ENCODE results near the gene LGMN. TPM values are rescaled to one million over a fixed set of nuclear protein-coding genes. Genes with fewer than 3 reads are reported as not detected.

LGMN gene
- total and polyA plus RNA-seq, 2 of the 8 experiments (the other 6 are each of a cell fraction or from before 2014, with no cell fraction given) = 57.4 to 83.4 TPM

DNA sequence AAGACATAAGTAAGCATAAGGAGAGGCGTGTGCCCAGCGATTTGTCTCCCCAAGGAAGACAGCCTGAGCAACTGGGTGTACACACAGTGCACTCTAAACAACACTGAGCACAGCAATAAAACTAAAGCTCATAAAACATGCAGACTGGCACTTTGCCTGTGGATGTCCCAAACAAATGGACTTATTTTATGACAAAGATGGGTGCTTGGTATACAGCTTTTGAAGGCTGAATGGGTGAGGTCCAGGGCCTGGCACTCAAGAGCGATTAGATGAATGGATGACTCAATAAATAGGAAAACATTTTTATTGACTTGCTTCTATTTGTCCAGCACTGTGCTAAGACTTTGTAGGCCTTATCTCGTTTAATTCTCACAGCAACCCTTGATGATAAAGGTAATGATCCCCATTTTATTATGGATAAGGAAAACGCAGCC lies 28.5 kb downstream of the LGMN start:
- 90% methylated on average over 5 of the region's 5 CpGs; no CpG with 5 or more reads in 1 of the 2 experiments for WGBS, 2 experiments (ENCODE audit: extremely low coverage in 1 of 2, insufficient coverage in 1 of 2, insufficient read length in 1 of 2, insufficient replicate concordance in 2 of 2, low coverage in 1 of 2, low lambda C conversion rate in 2 of 2, missing lambda C conversion rate in 1 of 2)
- Histone ChIP-seq H3K79me2 (ENCODE audit: control insufficient read depth in 1 of 2, insufficient read depth in 2 of 2, low read length in 2 of 2) (no peaks in the 10 kb centered on the region), H2AFZ (ENCODE audit: low read length) (no peak overlapping the region), H3K18ac (ENCODE audit: extremely low read depth, low read length) (no peak overlapping the region), H2BK20ac (ENCODE audit: low read length) (no peak overlapping the region), H3K23ac (ENCODE audit: insufficient read length) (no peak overlapping the region), H4K5ac (ENCODE audit: insufficient read length, low read depth, low read length) (no peak overlapping the region), H3K4me1 (replicated peaks in 1 of 4; ENCODE audit: control insufficient read depth in 3 of 4, insufficient read depth in 4 of 4, low read length in 3 of 4) (no peaks in the 10 kb centered on the region), H2BK12ac (ENCODE audit: low read depth, low read length) (no peak overlapping the region), H3K14ac (ENCODE audit: insufficient read length) (no peak overlapping the region), H2AK5ac (ENCODE audit: low read depth, low read length) (no peak overlapping the region), H3K4me3 (ENCODE audit: extremely low read depth in 1 of 4, insufficient read depth in 2 of 4, low read depth in 3 of 4, low read length in 4 of 4) (no peak overlapping the region), H3K36me3 (ENCODE audit: control insufficient read depth in 2 of 4, insufficient read depth in 4 of 4, low read length in 3 of 4) (peaks cover 0 to 3% (median 0%) of the 10 kb centered on the region in 4 experiments; a peak in 1 of 8 replicates), H2BK5ac (ENCODE audit: low read depth, low read length) (no peak overlapping the region), H4K20me1 (replicated peaks in 1 of 2; ENCODE audit: control insufficient read depth in 1 of 2, insufficient read depth in 2 of 2, low read length in 2 of 2) (peaks cover 2% of the 10 kb centered on the region in 2 experiments), H3K79me1 (ENCODE audit: low read depth, low read length) (no peaks in the 10 kb centered on the region; the same call in 1 of the 2 replicates), H3K9me3 (ENCODE audit: insufficient read depth in 2 of 2, low read depth in 1 of 2, low read length in 1 of 2) (no peaks in the 10 kb centered on the region), H4K8ac (ENCODE audit: extremely low read depth, insufficient read depth, low read length) (no peak overlapping the region), H3K9ac (replicated peaks in 1 of 4; ENCODE audit: extremely low read depth in 1 of 4, low read depth in 3 of 4, low read length in 3 of 4) (no peak overlapping the region), H3K27ac (ENCODE audit: low read depth, low read length) (no peak overlapping the region), H3K27me3 (replicated peaks in 1 of 4; ENCODE audit: control insufficient read depth in 3 of 4, extremely low read depth in 1 of 4, insufficient read depth in 3 of 4, low read length in 3 of 4) (no peaks in the 10 kb centered on the region; a peak in 1 of 7 replicates), H2BK15ac (ENCODE audit: low read length) (no peak overlapping the region), H2BK120ac (replicated peaks; ENCODE audit: low read depth, low read length) (no peak overlapping the region), H3K56ac (replicated peaks; ENCODE audit: insufficient read length, low read depth, low read length) (no peak overlapping the region), H3K4me2 (ENCODE audit: insufficient read depth in 1 of 2, low read depth in 2 of 2, low read length in 2 of 2) (no peak overlapping the region), H4K91ac (replicated peaks; ENCODE audit: insufficient read length, low read length) (no peak overlapping the region), H3K23me2 (ENCODE audit: low read depth, low read length) (no peaks in the 10 kb centered on the region), H3K4ac (replicated peaks; ENCODE audit: insufficient read length, low read depth, low read length) (no peak overlapping the region)
- ChIA-PET POLR2A (ENCODE audit: partially characterized antibody) (no interaction called here), CTCF (ENCODE audit: partially characterized antibody) (interaction anchor here (1.6 kb wide), 1 partner anchor 11 kb away, joined by 3 read pairs; no protein-coding TSS in a partner anchor)
- DNase-seq (ENCODE audit: low read depth in 1 of 2, low spot score in 2 of 2) (no peak), FAIRE-seq (no peak)
- no peak for TF ChIP-seq ASH2L (IDR thresholded peaks at IDR 0.05; ENCODE audit: low read length)
- TF ChIP-seq SP4 (IDR thresholded peaks at IDR 0.05; ENCODE audit: low read length) = no peak
- TF ChIP-seq TCF12 (IDR thresholded peaks at IDR 0.05; ENCODE audit: low read depth, low read length) = no peak
- TF ChIP-seq POLR2A (IDR thresholded peaks at IDR 0.05; ENCODE audit: control extremely low read depth in 1 of 2, low read depth in 2 of 2, low read length in 2 of 2) = no peak
- TF ChIP-seq RXRA (IDR thresholded peaks at IDR 0.05; ENCODE audit: insufficient read depth, low read depth, low read length) = no peak
- TF ChIP-seq, protein P1, sequence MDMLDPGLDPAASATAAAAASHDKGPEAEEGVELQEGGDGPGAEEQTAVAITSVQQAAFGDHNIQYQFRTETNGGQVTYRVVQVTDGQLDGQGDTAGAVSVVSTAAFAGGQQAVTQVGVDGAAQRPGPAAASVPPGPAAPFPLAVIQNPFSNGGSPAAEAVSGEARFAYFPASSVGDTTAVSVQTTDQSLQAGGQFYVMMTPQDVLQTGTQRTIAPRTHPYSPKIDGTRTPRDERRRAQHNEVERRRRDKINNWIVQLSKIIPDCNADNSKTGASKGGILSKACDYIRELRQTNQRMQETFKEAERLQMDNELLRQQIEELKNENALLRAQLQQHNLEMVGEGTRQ (IDR thresholded peaks at IDR 0.05; ENCODE audit: low read length) = no peak
- no peak for TF ChIP-seq TAF1 (IDR thresholded peaks at IDR 0.05; ENCODE audit: low read depth, low read length)
- no peak for TF ChIP-seq YY1 (IDR thresholded peaks at IDR 0.05; ENCODE audit: low read depth, low read length)
- TF ChIP-seq BACH1 (IDR thresholded peaks at IDR 0.05; ENCODE audit: low read length) = no peak
- TF ChIP-seq EZH2 (IDR thresholded peaks at IDR 0.05; ENCODE audit: low read depth, low read length, severe bottlenecking) = no peak
- no peak for TF ChIP-seq FOSL1 (IDR thresholded peaks at IDR 0.05; ENCODE audit: insufficient read depth, low read depth, low read length)
- TF ChIP-seq, protein P2, sequence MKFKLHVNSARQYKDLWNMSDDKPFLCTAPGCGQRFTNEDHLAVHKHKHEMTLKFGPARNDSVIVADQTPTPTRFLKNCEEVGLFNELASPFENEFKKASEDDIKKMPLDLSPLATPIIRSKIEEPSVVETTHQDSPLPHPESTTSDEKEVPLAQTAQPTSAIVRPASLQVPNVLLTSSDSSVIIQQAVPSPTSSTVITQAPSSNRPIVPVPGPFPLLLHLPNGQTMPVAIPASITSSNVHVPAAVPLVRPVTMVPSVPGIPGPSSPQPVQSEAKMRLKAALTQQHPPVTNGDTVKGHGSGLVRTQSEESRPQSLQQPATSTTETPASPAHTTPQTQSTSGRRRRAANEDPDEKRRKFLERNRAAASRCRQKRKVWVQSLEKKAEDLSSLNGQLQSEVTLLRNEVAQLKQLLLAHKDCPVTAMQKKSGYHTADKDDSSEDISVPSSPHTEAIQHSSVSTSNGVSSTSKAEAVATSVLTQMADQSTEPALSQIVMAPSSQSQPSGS (IDR thresholded peaks at IDR 0.05; ENCODE audit: low read length) = no peak

Data from H1 (cell line).